Measurements from ENCODE around the gene AADACL2. TPM values are rescaled to one million over a fixed set of nuclear protein-coding genes. Genes with fewer than 3 reads are reported as not detected.

AADACL2 gene
- total and polyA plus RNA-seq, 2 donors (not counting 1 experiment from before 2014, with no cell fraction given) = not detected

DNA sequence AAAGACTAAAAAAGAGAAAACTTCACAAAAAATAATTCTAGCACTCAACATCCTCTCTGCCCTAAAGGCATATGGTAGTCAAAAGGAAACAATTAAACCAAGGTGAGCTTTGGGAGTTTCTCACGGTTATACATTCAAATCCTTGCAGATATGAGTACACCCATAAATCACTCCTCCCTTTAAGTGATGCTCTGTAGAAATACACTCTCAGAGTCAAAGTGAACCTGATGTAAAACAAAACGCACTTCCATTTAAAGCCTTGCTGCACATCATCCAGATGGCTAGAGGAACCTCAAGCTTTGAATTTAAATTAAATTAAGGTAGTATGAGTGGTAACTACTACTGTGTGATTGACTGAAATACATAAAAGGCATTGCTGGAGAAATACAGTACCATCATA is 44.2 kb downstream of the AADACL2 start:
- Histone ChIP-seq H2AFZ (ENCODE audit: insufficient read depth, low read depth, low read length, poor library complexity, severe bottlenecking) (no peak overlapping the region), H3K79me2 (ENCODE audit: control insufficient read depth, insufficient read depth, low read length) (no peaks in the 10 kb centered on the region), H3K36me3 (replicated peaks in 1 of 2; ENCODE audit: control extremely low read depth in 1 of 2, control insufficient read depth in 1 of 2, extremely low read depth in 1 of 2, insufficient read depth in 2 of 2, low read length in 1 of 2) (no peaks in the 10 kb centered on the region), H3K4me2 (replicated peaks; ENCODE audit: low read depth, low read length, poor library complexity, severe bottlenecking) (no peak overlapping the region), H3K4me1 (ENCODE audit: control insufficient read depth in 2 of 2, insufficient read depth in 2 of 2, low read length in 2 of 2) (no peaks in the 10 kb centered on the region), H3K9ac (ENCODE audit: low read length) (no peak overlapping the region), H3K9me3 (ENCODE audit: control extremely low read depth in 1 of 3, control insufficient read depth in 2 of 3, insufficient read depth in 1 of 3, low read length in 2 of 3) (no peaks in the 10 kb centered on the region), H3K27me3 (replicated peaks in 1 of 4; ENCODE audit: control extremely low read depth in 1 of 4, control insufficient read depth in 3 of 4, insufficient read depth in 4 of 4, low read length in 3 of 4) (no peaks in the 10 kb centered on the region), H4K20me1 (ENCODE audit: control insufficient read depth, insufficient read depth, low read length, poor library complexity, severe bottlenecking) (no peaks in the 10 kb centered on the region), H3K4me3 (ENCODE audit: control extremely low read depth in 1 of 5, extremely low read depth in 1 of 5, insufficient read depth in 1 of 5, low read depth in 2 of 5, low read length in 4 of 5) (no peak overlapping the region), H3K27ac (ENCODE audit: low read length in 2 of 2) (no peak overlapping the region)
- ChIA-PET CTCF (no interaction called here), POLR2A (no interaction called here)
- Mint-ChIP-seq H3K27me3 (no peaks in the 10 kb centered on the region), H3K27ac (no peak overlapping the region), H3K4me3 (no peak overlapping the region), H3K4me1 (no peaks in the 10 kb centered on the region), H3K9me3 (ENCODE audit: insufficient read depth) (no peaks in the 10 kb centered on the region)
- TF ChIP-seq, protein P1, sequence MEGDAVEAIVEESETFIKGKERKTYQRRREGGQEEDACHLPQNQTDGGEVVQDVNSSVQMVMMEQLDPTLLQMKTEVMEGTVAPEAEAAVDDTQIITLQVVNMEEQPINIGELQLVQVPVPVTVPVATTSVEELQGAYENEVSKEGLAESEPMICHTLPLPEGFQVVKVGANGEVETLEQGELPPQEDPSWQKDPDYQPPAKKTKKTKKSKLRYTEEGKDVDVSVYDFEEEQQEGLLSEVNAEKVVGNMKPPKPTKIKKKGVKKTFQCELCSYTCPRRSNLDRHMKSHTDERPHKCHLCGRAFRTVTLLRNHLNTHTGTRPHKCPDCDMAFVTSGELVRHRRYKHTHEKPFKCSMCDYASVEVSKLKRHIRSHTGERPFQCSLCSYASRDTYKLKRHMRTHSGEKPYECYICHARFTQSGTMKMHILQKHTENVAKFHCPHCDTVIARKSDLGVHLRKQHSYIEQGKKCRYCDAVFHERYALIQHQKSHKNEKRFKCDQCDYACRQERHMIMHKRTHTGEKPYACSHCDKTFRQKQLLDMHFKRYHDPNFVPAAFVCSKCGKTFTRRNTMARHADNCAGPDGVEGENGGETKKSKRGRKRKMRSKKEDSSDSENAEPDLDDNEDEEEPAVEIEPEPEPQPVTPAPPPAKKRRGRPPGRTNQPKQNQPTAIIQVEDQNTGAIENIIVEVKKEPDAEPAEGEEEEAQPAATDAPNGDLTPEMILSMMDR (IDR thresholded peaks at IDR 0.05) = no peak
- TF ChIP-seq EZH2 (IDR thresholded peaks at IDR 0.05; ENCODE audit: borderline replicate concordance, insufficient read depth, low read depth, low read length, poor library complexity, severe bottlenecking) = no peak
- ATAC-seq (ENCODE audit: low read depth) = no peak
- intact Hi-C loops (cut with micrococcal nuclease) = no loop called here
- 80% methylated on average over 1 of the region's 2 CpGs for WGBS (ENCODE audit: insufficient coverage)
- no peak for DNase-seq

DNA sequence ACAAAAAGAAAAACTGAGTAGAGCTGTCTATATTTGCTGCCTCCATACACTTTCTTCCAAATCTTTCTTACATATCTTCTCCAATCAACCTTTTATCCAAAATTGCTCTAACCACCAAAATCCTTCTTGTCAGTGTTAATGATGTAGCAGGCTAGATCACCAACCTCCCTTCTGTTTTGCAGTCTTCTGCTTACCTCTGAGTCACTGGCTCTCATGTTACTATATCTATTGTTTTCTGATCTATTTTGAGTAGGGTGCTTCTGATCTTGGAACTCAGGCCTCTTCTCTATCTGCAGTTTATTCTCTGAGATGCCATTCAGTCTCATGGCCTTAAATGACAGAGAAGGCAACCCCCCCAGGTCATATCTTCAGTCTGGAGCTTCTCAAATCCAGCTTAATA is 53.9 kb downstream of the AADACL2 start:
- Histone ChIP-seq H3K4me1 (ENCODE audit: control insufficient read depth in 2 of 2, insufficient read depth in 2 of 2, low read length in 2 of 2) (no peaks in the 10 kb centered on the region), H3K27ac (ENCODE audit: low read length in 2 of 2) (no peak overlapping the region), H3K79me2 (ENCODE audit: control insufficient read depth, insufficient read depth, low read length) (no peaks in the 10 kb centered on the region), H3K9me3 (ENCODE audit: control extremely low read depth in 1 of 3, control insufficient read depth in 2 of 3, insufficient read depth in 1 of 3, low read length in 2 of 3) (no peaks in the 10 kb centered on the region), H3K4me3 (ENCODE audit: control extremely low read depth in 1 of 5, extremely low read depth in 1 of 5, insufficient read depth in 1 of 5, low read depth in 2 of 5, low read length in 4 of 5) (no peak overlapping the region), H4K20me1 (ENCODE audit: control insufficient read depth, insufficient read depth, low read length, poor library complexity, severe bottlenecking) (no peaks in the 10 kb centered on the region), H3K4me2 (replicated peaks; ENCODE audit: low read depth, low read length, poor library complexity, severe bottlenecking) (no peak overlapping the region), H2AFZ (ENCODE audit: insufficient read depth, low read depth, low read length, poor library complexity, severe bottlenecking) (no peak overlapping the region), H3K27me3 (replicated peaks in 1 of 4; ENCODE audit: control extremely low read depth in 1 of 4, control insufficient read depth in 3 of 4, insufficient read depth in 4 of 4, low read length in 3 of 4) (no peaks in the 10 kb centered on the region), H3K36me3 (replicated peaks in 1 of 2; ENCODE audit: control extremely low read depth in 1 of 2, control insufficient read depth in 1 of 2, extremely low read depth in 1 of 2, insufficient read depth in 2 of 2, low read length in 1 of 2) (no peaks in the 10 kb centered on the region), H3K9ac (ENCODE audit: low read length) (no peak overlapping the region)
- TF ChIP-seq, protein P1 (IDR thresholded peaks at IDR 0.05) = no peak
- TF ChIP-seq EZH2 (IDR thresholded peaks at IDR 0.05; ENCODE audit: borderline replicate concordance, insufficient read depth, low read depth, low read length, poor library complexity, severe bottlenecking) = no peak
- Mint-ChIP-seq H3K4me1 (no peaks in the 10 kb centered on the region), H3K27me3 (no peaks in the 10 kb centered on the region), H3K27ac (no peak overlapping the region), H3K4me3 (no peak overlapping the region), H3K9me3 (ENCODE audit: insufficient read depth) (no peaks in the 10 kb centered on the region)
- DNase-seq (no peak), ATAC-seq (ENCODE audit: low read depth) (no peak)
- ChIA-PET CTCF (no interaction called here), POLR2A (no interaction called here)
- intact Hi-C loops (cut with micrococcal nuclease) = no loop called here

Measured in B cell (primary cell).